Loucy (cell line): ENCODE data around the gene LMAN1L.

Experiments used
- EZH2phosphoT487 ChIP-seq: fragments of 200-600 bp; IDR thresholded peaks from 2 replicates; pipeline ENCODE4 v1.6.1; 2018; ENCODE audit warnings: antibody characterized with exemption, mild to moderate bottlenecking, moderate library complexity, borderline replicate concordance
- TF ChIP-seq, protein P1 (sequence below): fragments of 200-600 bp; sonication (generic); conservative IDR thresholded peaks from 2 replicates; pipeline ENCODE4 v1.5.1; 2014; ENCODE audit warnings: mild to moderate bottlenecking, antibody characterized with exemption, low read length

GRCh38 chr15:74789741-74790079, 22.9 kb upstream of the LMAN1L start:
- TF ChIP-seq, protein P1, sequence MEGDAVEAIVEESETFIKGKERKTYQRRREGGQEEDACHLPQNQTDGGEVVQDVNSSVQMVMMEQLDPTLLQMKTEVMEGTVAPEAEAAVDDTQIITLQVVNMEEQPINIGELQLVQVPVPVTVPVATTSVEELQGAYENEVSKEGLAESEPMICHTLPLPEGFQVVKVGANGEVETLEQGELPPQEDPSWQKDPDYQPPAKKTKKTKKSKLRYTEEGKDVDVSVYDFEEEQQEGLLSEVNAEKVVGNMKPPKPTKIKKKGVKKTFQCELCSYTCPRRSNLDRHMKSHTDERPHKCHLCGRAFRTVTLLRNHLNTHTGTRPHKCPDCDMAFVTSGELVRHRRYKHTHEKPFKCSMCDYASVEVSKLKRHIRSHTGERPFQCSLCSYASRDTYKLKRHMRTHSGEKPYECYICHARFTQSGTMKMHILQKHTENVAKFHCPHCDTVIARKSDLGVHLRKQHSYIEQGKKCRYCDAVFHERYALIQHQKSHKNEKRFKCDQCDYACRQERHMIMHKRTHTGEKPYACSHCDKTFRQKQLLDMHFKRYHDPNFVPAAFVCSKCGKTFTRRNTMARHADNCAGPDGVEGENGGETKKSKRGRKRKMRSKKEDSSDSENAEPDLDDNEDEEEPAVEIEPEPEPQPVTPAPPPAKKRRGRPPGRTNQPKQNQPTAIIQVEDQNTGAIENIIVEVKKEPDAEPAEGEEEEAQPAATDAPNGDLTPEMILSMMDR: no peak
- no peak for TF ChIP-seq EZH2phosphoT487
